Ascending aorta (tissue), 2 donors: ENCODE data around the gene TNMD. TPM values are rescaled to one million over a fixed set of nuclear protein-coding genes. Genes with fewer than 3 reads are reported as not detected.
"Not testable (repeated sequence)": the region's sequence is repeated elsewhere in the genome, so short reads cannot be mapped to it uniquely, and the experiment has no call there.

ENCODE experiments used
- DNase-seq, 2 donors: peaks; one replicate each; pipeline ENCODE4 v3.0.0-alpha.2; 2019; ENCODE audit warnings: low spot score in 2 of 2
- H3K27ac ChIP-seq, 2 donors: fragments of 200-600 bp; sonication (generic); one replicate each; pipeline ENCODE4 v1.5.1; 2016 to 2017; ENCODE audit warnings: mild to moderate bottlenecking in 1 of 2
- H3K27me3 ChIP-seq: fragments of 200-600 bp; sonication (generic); one replicate; pipeline ENCODE4 v1.5.1; 2017
- H3K36me3 ChIP-seq, 2 donors: fragments of 200-600 bp; sonication (generic); one replicate each; pipeline ENCODE4 v1.5.1; 2016
- H3K4me1 ChIP-seq, 2 donors: fragments of 200-600 bp; sonication (generic); one replicate each; pipeline ENCODE4 v1.5.1; 2016 to 2017; ENCODE audit warnings: mild to moderate bottlenecking in 1 of 2
- H3K4me3 ChIP-seq, 2 donors: fragments of 200-600 bp; sonication (generic); one replicate each; pipeline ENCODE4 v1.5.1; 2016 to 2017; ENCODE audit warnings: mild to moderate bottlenecking in 1 of 2
- H3K9me3 ChIP-seq, 2 donors: fragments of 200-600 bp; sonication (generic); one replicate each; pipeline ENCODE4 v1.5.1; 2016
- CTCF ChIP-seq, 3 experiments: fragments of 200-600 bp in 2 of 3; fragments of 450-650 bp in 1 of 3; sonication (generic) in 2 of 3; IDR thresholded peaks; one replicate each; pipeline ENCODE4 v1.5.1; 2016 to 2019; ENCODE audit warnings: antibody characterized with exemption in 3 of 3, mild to moderate bottlenecking in 1 of 3, moderate library complexity in 1 of 3
- intact Hi-C: fragments of 100-400 bp; cut with DNase I; formaldehyde crosslinking; loops from one replicate; pipeline ENCODE4 v1.15.1; 2023
- total RNA-seq: library from RNA; depleted of rRNA; stranded (reverse); fragments of >200 nt; gene quantifications from one replicate; pipeline ENCODE4 v1.1.0, GENCODE V29; 2016

Gene TNMD
- total RNA-seq = not detected

GRCh38 chrX:100584611-100585010, at the start of gene TNMD:
TNMD (plus strand) TSS chrX:100584936; CDS start chrX:100585019, 83 bp downstream.
- no peak for DNase-seq
- Histone ChIP-seq H3K9me3 (no peaks in the 10 kb centered on the region), H3K4me3 (no peak within 1 kb of the TSS), H3K27ac (no peak within 1 kb of the TSS), H3K27me3 (peaks cover 3% of the 10 kb centered on the region), H3K4me1 (no peaks in the 10 kb centered on the region), H3K36me3 (no peaks in the 10 kb centered on the region)
- TF ChIP-seq CTCF (IDR thresholded peaks at IDR 0.05) = no peak
- intact Hi-C loops = no loop called here

GRCh38 chrX:100565534-100565933, 19.2 kb upstream of the TNMD start:
- intact Hi-C loops, H3K36me3 ChIP-seq, DNase-seq, H3K27me3 ChIP-seq, H3K27ac ChIP-seq, H3K9me3 ChIP-seq, H3K4me1 ChIP-seq, H3K4me3 ChIP-seq: not testable (repeated sequence)

- TF ChIP-seq CTCF (IDR thresholded peaks at IDR 0.05) = no peak
- intact Hi-C loops = no loop called here
- Histone ChIP-seq H3K9me3 (no peaks in the 10 kb centered on the region), H3K27ac (no peak overlapping the region), H3K4me3 (no peak overlapping the region), H3K27me3 (peaks cover 3% of the 10 kb centered on the region), H3K36me3 (no peaks in the 10 kb centered on the region), H3K4me1 (no peaks in the 10 kb centered on the region)
- DNase-seq = no peak
These were observed 2.0 kb downstream of the TNMD start for GRCh38 chrX:100586747-100587146.

GRCh38 chrX:100587861-100588260, 3.1 kb downstream of the TNMD start:
- TF ChIP-seq CTCF (IDR thresholded peaks at IDR 0.05) = no peak
- peaks cover 3% of the 10 kb centered on the region for H3K27me3 ChIP-seq
- intact Hi-C loops = no loop called here
- H3K27ac ChIP-seq = no peak overlapping the region
- H3K36me3 ChIP-seq = no peaks in the 10 kb centered on the region
- H3K4me3 ChIP-seq = no peak overlapping the region
- no peak for DNase-seq
- no peaks in the 10 kb centered on the region for H3K9me3 ChIP-seq
- no peaks in the 10 kb centered on the region for H3K4me1 ChIP-seq

- Histone ChIP-seq H3K27ac (no peak overlapping the region), H3K4me3 (no peak overlapping the region), H3K27me3 (peaks cover 3% of the 10 kb centered on the region), H3K4me1 (no peaks in the 10 kb centered on the region), H3K36me3 (no peaks in the 10 kb centered on the region), H3K9me3 (no peaks in the 10 kb centered on the region)
- intact Hi-C loops = no loop called here
- TF ChIP-seq CTCF (IDR thresholded peaks at IDR 0.05) = no peak
- no peak for DNase-seq
These were observed 6.7 kb downstream of the TNMD start for GRCh38 chrX:100591256-100592051.

- no peaks in the 10 kb centered on the region for H3K36me3 ChIP-seq
- H3K27me3 ChIP-seq = peaks cover 3% of the 10 kb centered on the region
- DNase-seq = no peak
These were observed 8.4 kb downstream of the TNMD start for GRCh38 chrX:100593126-100593525.

More at GRCh38 chrX:100593126-100593525, 8.4 kb downstream of the TNMD start:
- TF ChIP-seq CTCF (IDR thresholded peaks at IDR 0.05) = no peak
- no peak overlapping the region for H3K4me3 ChIP-seq
- H3K9me3 ChIP-seq = no peaks in the 10 kb centered on the region
- intact Hi-C loops = no loop called here
- H3K27ac ChIP-seq = no peak overlapping the region
- no peaks in the 10 kb centered on the region for H3K4me1 ChIP-seq
